GM19193 (cell line): ENCODE data around the gene YWHAH.

Experiments used
- POLR2A ChIP-seq: IDR thresholded peaks from 4 replicates; pipeline ENCODE4 v1.6.1; 2011; ENCODE audit not compliant: insufficient read depth, insufficient read length; ENCODE audit errors: extremely low read depth

YWHAH gene

DNA sequence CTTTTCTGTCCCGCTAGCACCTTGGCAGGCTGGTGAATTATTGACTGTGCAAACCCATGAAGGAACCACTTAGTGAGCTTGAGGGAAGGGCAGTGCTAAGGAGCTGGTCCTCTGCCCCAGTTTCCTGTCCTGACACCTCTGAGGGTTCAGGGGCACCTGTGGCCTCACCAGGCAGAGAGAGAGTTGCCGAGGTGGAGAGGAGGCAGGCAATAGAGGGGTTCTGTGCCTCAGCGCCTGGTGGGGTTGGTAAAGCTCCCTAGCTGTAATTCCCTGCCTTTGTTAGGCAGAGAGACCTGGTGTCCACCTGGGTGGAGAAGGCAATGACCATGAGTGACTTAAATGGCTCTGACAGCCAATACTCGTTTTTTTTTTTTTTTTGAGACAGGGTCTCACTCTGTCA lies 36.3 kb downstream of the YWHAH start:
- no peak for TF ChIP-seq POLR2A

- no peak for TF ChIP-seq POLR2A
Measured at GRCh38 chr22:31983911-31984656, 39.7 kb downstream of the YWHAH start.

GRCh38 chr22:31987218-31987617 lies 42.9 kb downstream of the YWHAH start:
- TF ChIP-seq POLR2A = no peak

GRCh38 chr22:31991102-31991839 lies 46.9 kb downstream of the YWHAH start:
- no peak for TF ChIP-seq POLR2A

- no peak for TF ChIP-seq POLR2A
Measured at GRCh38 chr22:31995046-31995445, 50.7 kb downstream of the YWHAH start.

GRCh38 chr22:31995807-31996206 lies 51.5 kb downstream of the YWHAH start:
- TF ChIP-seq POLR2A = no peak

- TF ChIP-seq POLR2A = no peak
Measured at GRCh38 chr22:31998784-31999385, 54.5 kb downstream of the YWHAH start.

GRCh38 chr22:32000181-32000580 lies 55.8 kb downstream of the YWHAH start:
- TF ChIP-seq POLR2A = no peak

DNA sequence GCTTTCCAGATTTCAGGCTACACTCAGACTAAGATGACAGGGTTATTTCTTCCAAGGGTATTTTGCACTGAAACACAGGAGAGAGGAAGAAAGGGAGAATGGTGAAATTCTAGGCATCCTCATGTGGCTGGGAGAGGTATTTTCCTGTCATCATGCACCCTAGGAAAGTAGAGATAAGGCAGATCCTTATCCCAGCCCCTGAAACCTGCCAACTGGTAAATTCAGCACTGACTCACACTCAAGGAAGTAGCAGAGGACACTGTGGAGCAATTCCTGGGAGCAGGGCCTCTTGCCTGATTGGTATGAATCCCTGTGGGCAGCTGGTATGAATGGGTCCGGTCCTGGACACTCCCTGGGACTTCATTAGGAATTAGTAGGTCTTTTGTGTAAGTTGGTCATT lies 61.1 kb downstream of the YWHAH start:
- TF ChIP-seq POLR2A = no peak
